Osteoblast (primary cell): ENCODE data around the gene SEZ6. TPM values are rescaled to one million over a fixed set of nuclear protein-coding genes. Genes with fewer than 3 reads are reported as not detected.

Experiments used
- DNase-seq: peaks from one replicate; pipeline ENCODE4 v3.0.0; 2011; ENCODE audit warnings: low spot score, mixed read lengths; ENCODE audit not compliant: insufficient read length; ENCODE audit errors: missing footprints
- H2AFZ ChIP-seq: 2 replicates; pipeline ENCODE4 v1.6.0; 2011; ENCODE audit warnings: mild to moderate bottlenecking, low read length
- H3K27ac ChIP-seq: 2 replicates; pipeline ENCODE4 v1.5.1; 2011; ENCODE audit warnings: mild to moderate bottlenecking, low read depth, low read length, moderate library complexity
- H3K27me3 ChIP-seq: 2 replicates; pipeline ENCODE4 v1.6.0; 2012; ENCODE audit warnings: mild to moderate bottlenecking, control low read depth, inconsistent platforms, low read length, moderate library complexity; ENCODE audit not compliant: insufficient read depth
- H3K36me3 ChIP-seq: 2 replicates; pipeline ENCODE4 v1.5.1; 2011; ENCODE audit warnings: mild to moderate bottlenecking, low read length, control low read depth, moderate library complexity; ENCODE audit not compliant: insufficient read depth
- H3K4me1 ChIP-seq: 2 replicates; pipeline ENCODE4 v1.5.1; 2011; ENCODE audit warnings: mild to moderate bottlenecking, low read length, control low read depth, moderate library complexity; ENCODE audit not compliant: insufficient read depth
- H3K4me2 ChIP-seq: 2 replicates; pipeline ENCODE4 v1.6.0; 2011; ENCODE audit warnings: mild to moderate bottlenecking, low read length; ENCODE audit not compliant: insufficient read depth
- H3K4me3 ChIP-seq: fragments of 200-600 bp; sonication (generic); 3 replicates; pipeline ENCODE4 v1.5.1; 2012; ENCODE audit warnings: mild to moderate bottlenecking, low read length, inconsistent platforms; ENCODE audit not compliant: insufficient read depth
- H3K79me2 ChIP-seq: 2 replicates; pipeline ENCODE4 v1.6.0; 2012; ENCODE audit warnings: mild to moderate bottlenecking, low read length, control low read depth, inconsistent platforms; ENCODE audit not compliant: insufficient read depth
- H3K9me3 ChIP-seq: 2 replicates; pipeline ENCODE4 v1.5.1; 2011; ENCODE audit warnings: low read depth, low read length, control low read depth
- H4K20me1 ChIP-seq: 2 replicates; pipeline ENCODE4 v1.6.0; 2012; ENCODE audit warnings: mild to moderate bottlenecking, low read length, control low read depth; ENCODE audit not compliant: insufficient read depth
- total RNA-seq: library from RNA; depleted of rRNA; stranded (reverse); fragments of >200 nt; gene quantifications from 2 replicates; pipeline ENCODE4 v1.2.3, GENCODE V29; 2012
- TF ChIP-seq, protein P1 (sequence below): IDR thresholded peaks from 2 replicates; pipeline ENCODE4 v1.5.1; 2011; ENCODE audit warnings: mild to moderate bottlenecking, low read depth, low read length, moderate library complexity; ENCODE audit errors: extremely low read depth

The SEZ6 gene
- total RNA-seq, 1 donor, result not detected

DNA sequence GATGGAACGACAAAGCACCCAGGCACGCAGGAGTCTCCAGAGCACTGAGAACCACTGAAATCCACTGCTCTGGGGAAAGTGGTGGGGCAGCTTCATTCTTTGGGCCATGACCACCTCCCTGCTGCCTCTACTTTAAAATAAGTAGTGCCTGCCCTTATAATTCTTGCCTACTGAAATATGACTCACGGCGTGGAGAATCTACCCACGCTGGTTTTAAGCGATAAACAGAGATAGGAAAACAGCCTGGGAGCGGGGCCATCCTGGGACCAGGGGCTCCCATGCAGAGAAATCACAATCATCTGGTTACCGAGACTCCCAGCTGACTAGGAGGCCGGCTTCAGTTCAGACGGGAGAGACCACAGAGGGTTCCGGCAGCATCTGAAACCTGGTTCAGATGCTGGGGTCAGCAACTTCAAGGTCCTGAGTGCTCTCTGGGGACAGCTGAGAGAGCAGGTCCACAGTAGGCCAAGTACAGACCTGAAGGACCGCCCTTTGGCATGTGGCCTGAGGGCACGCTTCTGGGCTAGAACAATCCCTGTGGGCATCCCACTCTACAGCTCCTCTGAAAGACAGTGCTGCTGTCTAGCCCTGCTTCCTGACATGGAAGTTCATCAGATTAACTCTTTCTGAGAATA lies 94.3 kb downstream of the SEZ6 start:
- Histone ChIP-seq H3K4me3 (no peak overlapping the region), H3K36me3 (peaks cover 96% of the 10 kb centered on the region), H3K4me2 (no peak overlapping the region), H3K4me1 (peaks cover 9% of the 10 kb centered on the region), H3K27ac (peak overlapping the region; percentile 22), H4K20me1 (peaks cover 27% of the 10 kb centered on the region), H3K27me3 (no peaks in the 10 kb centered on the region), H3K79me2 (peaks cover 2% of the 10 kb centered on the region), H2AFZ (no peak overlapping the region), H3K9me3 (no peaks in the 10 kb centered on the region)
- TF ChIP-seq, protein P1, sequence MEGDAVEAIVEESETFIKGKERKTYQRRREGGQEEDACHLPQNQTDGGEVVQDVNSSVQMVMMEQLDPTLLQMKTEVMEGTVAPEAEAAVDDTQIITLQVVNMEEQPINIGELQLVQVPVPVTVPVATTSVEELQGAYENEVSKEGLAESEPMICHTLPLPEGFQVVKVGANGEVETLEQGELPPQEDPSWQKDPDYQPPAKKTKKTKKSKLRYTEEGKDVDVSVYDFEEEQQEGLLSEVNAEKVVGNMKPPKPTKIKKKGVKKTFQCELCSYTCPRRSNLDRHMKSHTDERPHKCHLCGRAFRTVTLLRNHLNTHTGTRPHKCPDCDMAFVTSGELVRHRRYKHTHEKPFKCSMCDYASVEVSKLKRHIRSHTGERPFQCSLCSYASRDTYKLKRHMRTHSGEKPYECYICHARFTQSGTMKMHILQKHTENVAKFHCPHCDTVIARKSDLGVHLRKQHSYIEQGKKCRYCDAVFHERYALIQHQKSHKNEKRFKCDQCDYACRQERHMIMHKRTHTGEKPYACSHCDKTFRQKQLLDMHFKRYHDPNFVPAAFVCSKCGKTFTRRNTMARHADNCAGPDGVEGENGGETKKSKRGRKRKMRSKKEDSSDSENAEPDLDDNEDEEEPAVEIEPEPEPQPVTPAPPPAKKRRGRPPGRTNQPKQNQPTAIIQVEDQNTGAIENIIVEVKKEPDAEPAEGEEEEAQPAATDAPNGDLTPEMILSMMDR, result no peak
- DNase-seq, result no peak

DNA sequence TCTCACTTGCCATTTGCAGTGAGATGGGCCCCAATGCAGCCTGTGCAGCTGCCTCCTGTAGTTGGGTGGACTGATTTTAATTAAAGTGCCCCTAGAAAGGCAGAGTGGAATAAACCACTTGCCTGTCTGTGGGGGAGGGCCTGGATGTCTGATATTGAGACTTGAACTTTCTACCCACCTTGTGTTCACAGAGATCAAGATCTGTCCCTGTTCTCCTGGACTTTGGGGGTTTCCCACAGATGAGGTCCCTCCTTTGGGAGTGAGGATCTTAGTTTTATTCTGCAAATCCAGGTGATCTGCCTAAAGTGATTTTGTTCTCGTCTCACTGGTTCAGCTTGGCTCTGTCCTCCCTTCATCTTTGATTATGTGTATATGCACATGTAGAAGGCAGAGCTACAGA lies 95.3 kb downstream of the SEZ6 start:
- Histone ChIP-seq H3K79me2 (peaks cover 2% of the 10 kb centered on the region), H2AFZ (no peak overlapping the region), H3K27me3 (no peaks in the 10 kb centered on the region), H3K27ac (no peak overlapping the region), H3K4me2 (no peak overlapping the region), H3K36me3 (peaks cover 96% of the 10 kb centered on the region), H3K4me3 (no peak overlapping the region), H4K20me1 (peaks cover 17% of the 10 kb centered on the region), H3K4me1 (peaks cover 9% of the 10 kb centered on the region), H3K9me3 (no peaks in the 10 kb centered on the region)
- TF ChIP-seq, protein P1, result no peak
- DNase-seq, result no peak

DNA sequence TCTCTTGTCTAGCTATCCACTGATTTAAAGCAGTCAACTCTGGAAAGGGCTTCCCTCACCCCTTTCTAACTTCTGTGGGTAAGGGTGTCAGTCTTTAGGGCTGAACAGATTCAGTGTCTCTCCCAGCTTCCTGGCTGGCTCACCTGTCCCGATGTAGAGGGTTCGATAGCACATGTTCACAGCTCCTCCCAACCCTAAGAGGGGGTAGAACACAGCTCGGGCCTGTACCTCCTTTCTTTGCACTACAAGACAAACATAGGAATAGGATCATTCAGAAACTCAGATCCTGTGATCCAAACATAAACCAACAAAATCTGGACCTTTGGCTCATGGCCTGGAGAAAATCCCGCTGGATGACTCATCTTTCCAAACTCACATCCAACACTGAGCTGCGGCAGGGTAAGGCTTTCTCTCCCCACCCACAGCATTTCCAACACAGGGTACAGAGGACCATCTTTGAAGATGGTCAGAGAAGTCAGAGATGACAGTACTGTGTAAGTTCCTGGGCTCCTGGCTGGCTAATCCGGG lies 97.1 kb downstream of the SEZ6 start:
- TF ChIP-seq, protein P1, result no peak
- peaks cover 9% of the 10 kb centered on the region for H3K4me1 ChIP-seq
- H3K4me2 ChIP-seq, result no peak overlapping the region
- peak; percentile 94 for DNase-seq
- H3K36me3 ChIP-seq, result peaks cover 85% of the 10 kb centered on the region
- H3K27ac ChIP-seq, result no peak overlapping the region
- H3K27me3 ChIP-seq, result no peaks in the 10 kb centered on the region
- no peak overlapping the region for H2AFZ ChIP-seq
- H4K20me1 ChIP-seq, result peaks cover 17% of the 10 kb centered on the region
- H3K4me3 ChIP-seq, result no peak overlapping the region
- peaks cover 2% of the 10 kb centered on the region for H3K79me2 ChIP-seq
- no peaks in the 10 kb centered on the region for H3K9me3 ChIP-seq

DNA sequence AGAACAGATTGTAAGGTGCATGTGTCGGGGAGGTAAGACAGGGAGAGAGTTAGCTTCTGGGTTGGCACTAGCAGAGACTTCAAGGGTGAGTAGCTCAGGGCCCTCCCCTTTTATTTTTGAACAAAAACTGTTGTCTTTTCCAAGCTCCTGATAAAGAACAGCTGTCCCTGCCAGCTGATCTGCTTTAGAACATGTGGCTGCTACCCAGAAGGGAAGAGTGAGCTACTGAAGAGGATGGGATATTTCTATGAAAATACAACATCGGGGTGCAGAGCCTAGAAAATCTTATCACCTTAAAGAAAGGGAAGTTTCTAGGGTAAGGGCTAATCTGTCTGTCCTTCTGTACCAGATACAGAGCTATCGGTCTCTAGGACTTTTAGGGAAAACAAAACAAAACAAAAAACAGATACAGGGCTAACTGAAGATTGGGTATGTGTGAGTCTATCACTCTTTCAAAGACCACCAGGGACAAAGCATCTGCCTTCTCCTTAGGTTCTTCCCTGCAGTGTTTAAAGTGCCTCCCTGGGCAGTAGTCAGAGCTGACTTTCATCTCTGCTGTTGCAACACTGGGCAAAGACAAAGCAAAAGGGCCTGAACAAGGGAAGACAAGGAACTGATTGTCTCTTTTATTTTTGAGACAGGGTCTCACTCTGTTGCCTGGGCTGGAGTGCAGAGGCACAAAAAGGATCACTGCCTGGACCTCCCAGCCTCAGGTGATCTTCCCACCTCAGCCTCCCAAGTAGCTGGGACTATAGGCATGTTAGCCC lies 97.9 kb downstream of the SEZ6 start:
- Histone ChIP-seq H3K4me1 (peaks cover 14% of the 10 kb centered on the region), H3K79me2 (peaks cover 2% of the 10 kb centered on the region), H3K27me3 (no peaks in the 10 kb centered on the region), H3K9me3 (no peaks in the 10 kb centered on the region), H2AFZ (no peak overlapping the region), H3K4me2 (no peak overlapping the region), H4K20me1 (peaks cover 21% of the 10 kb centered on the region), H3K4me3 (no peak overlapping the region), H3K36me3 (peaks cover 77% of the 10 kb centered on the region), H3K27ac (no peak overlapping the region)
- TF ChIP-seq, protein P1, result no peak
- DNase-seq, result no peak
